GF-D8 (cell line): ENCODE measurements around the gene CALCOCO1.
"Not testable (repeated sequence)": the region's sequence is repeated elsewhere in the genome, so short reads cannot be mapped to it uniquely, and the experiment has no call there.

Source experiments
- DNase-seq: peaks from one replicate; lab custom pipeline; 2025; lab: John Stamatoyannopoulos, UW

CALCOCO1 gene

GRCh38 chr12:53733051-53733806 lies 6.0 kb upstream of the CALCOCO1 start:
- DNase-seq = no peak

GRCh38 chr12:53729644-53730043 lies 2.4 kb upstream of the CALCOCO1 start:
- DNase-seq = no peak

GRCh38 chr12:53728206-53728605 lies 954 bp upstream of the CALCOCO1 start:
- DNase-seq = no peak

GRCh38 chr12:53726946-53727309 lies 324 bp downstream of the CALCOCO1 start:
- no peak for DNase-seq

- DNase-seq = no peak
These were observed 911 bp downstream of the CALCOCO1 start for GRCh38 chr12:53726341-53726740.

GRCh38 chr12:53725824-53726223 lies 1.4 kb downstream of the CALCOCO1 start:
- DNase-seq = no peak

GRCh38 chr12:53722450-53723041 lies 4.7 kb downstream of the CALCOCO1 start:
- DNase-seq = no peak

GRCh38 chr12:53720946-53721345 lies 6.3 kb downstream of the CALCOCO1 start:
- DNase-seq = no peak

GRCh38 chr12:53719649-53720048 lies 7.6 kb downstream of the CALCOCO1 start:
- DNase-seq = no peak

- DNase-seq = not testable (repeated sequence)
These were observed 8.7 kb downstream of the CALCOCO1 start for GRCh38 chr12:53718567-53718966.

- no peak for DNase-seq
These were observed 9.9 kb downstream of the CALCOCO1 start for GRCh38 chr12:53717319-53717718.

- no peak for DNase-seq
These were observed 13.2 kb downstream of the CALCOCO1 start for GRCh38 chr12:53714004-53714403.

GRCh38 chr12:53713516-53713915 lies 13.7 kb downstream of the CALCOCO1 start:
- no peak for DNase-seq

GRCh38 chr12:53712059-53712643 lies 15.1 kb downstream of the CALCOCO1 start:
- no peak for DNase-seq

GRCh38 chr12:53710091-53710490 lies 17.2 kb downstream of the CALCOCO1 start:
- DNase-seq = no peak

GRCh38 chr12:53709671-53710070 lies 17.6 kb downstream of the CALCOCO1 start:
- no peak for DNase-seq

GRCh38 chr12:53706080-53706479 lies 21.2 kb downstream of the CALCOCO1 start:
- no peak for DNase-seq

GRCh38 chr12:53703756-53704155 lies 23.5 kb downstream of the CALCOCO1 start:
- no peak for DNase-seq

GRCh38 chr12:53701518-53702264 lies 25.6 kb downstream of the CALCOCO1 start:
- DNase-seq = peak; percentile 3

- DNase-seq = no peak
These were observed 26.7 kb downstream of the CALCOCO1 start for GRCh38 chr12:53700567-53700966.

GRCh38 chr12:53699678-53700025 lies 27.6 kb downstream of the CALCOCO1 start:
- no peak for DNase-seq

GRCh38 chr12:53698948-53699677 lies 28.1 kb downstream of the CALCOCO1 start:
- DNase-seq = no peak
